ENCODE data around the gene PPP1R9A. TPM values are rescaled to one million over a fixed set of nuclear protein-coding genes. Genes with fewer than 3 reads are reported as not detected.

Gene PPP1R9A
- total RNA-seq, 1 experiment from 2014 or later, result 5.9 TPM

- ATAC-seq (no peak), DNase-seq (no peak)
- CTCF ChIA-PET, result no interaction called here
- H2AFZ ChIP-seq (ENCODE audit: low read length), result peak overlapping the region; percentile 95
- 0 out of 2 replicates have a peak, but pooled peaks cover 8% of the 10 kb centered on the region for H3K79me2 ChIP-seq (ENCODE audit: low read length)
- intact Hi-C loops (cut with micrococcal nuclease), result loop anchor here (2.0 to 10.0 kb wide), 6 partner anchors 64 to 566 kb away; no protein-coding TSS in a partner anchor
- peak overlapping the region; percentile 98 for H3K4me2 ChIP-seq (ENCODE audit: low read length)
- no peak overlapping the region for H3K27ac ChIP-seq (ENCODE audit: low read length)
- no peak for TF ChIP-seq EZH2 (IDR thresholded peaks at IDR 0.05; ENCODE audit: low read length, unreplicated experiment)
- TF ChIP-seq, protein P1, sequence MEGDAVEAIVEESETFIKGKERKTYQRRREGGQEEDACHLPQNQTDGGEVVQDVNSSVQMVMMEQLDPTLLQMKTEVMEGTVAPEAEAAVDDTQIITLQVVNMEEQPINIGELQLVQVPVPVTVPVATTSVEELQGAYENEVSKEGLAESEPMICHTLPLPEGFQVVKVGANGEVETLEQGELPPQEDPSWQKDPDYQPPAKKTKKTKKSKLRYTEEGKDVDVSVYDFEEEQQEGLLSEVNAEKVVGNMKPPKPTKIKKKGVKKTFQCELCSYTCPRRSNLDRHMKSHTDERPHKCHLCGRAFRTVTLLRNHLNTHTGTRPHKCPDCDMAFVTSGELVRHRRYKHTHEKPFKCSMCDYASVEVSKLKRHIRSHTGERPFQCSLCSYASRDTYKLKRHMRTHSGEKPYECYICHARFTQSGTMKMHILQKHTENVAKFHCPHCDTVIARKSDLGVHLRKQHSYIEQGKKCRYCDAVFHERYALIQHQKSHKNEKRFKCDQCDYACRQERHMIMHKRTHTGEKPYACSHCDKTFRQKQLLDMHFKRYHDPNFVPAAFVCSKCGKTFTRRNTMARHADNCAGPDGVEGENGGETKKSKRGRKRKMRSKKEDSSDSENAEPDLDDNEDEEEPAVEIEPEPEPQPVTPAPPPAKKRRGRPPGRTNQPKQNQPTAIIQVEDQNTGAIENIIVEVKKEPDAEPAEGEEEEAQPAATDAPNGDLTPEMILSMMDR (conservative IDR thresholded peaks at IDR 0.05; ENCODE audit: low read depth, low read length), result no peak
- TF ChIP-seq EZH2phosphoT487 (IDR thresholded peaks at IDR 0.05; ENCODE audit: borderline replicate concordance, low read length), result no peak
- POLR2A ChIA-PET (ENCODE audit: unreplicated experiment), result no interaction called here
- H3K27me3 ChIP-seq (ENCODE audit: low read length), result no peaks in the 10 kb centered on the region
- peak overlapping the region; percentile 95 for H3K4me3 ChIP-seq (ENCODE audit: low read length)
- no peaks in the 10 kb centered on the region for H3K9me3 ChIP-seq (ENCODE audit: low read length)
- no peak overlapping the region; the same call in 1 of the 2 replicates for H3K9ac ChIP-seq (ENCODE audit: low read length)
- peaks cover 10% of the 10 kb centered on the region for H3K4me1 ChIP-seq (ENCODE audit: insufficient read depth, low read length)
- no peaks in the 10 kb centered on the region for H3F3A ChIP-seq (ENCODE audit: low read length, unreplicated experiment)
- H3K36me3 ChIP-seq (ENCODE audit: low read depth, low read length), result no peaks in the 10 kb centered on the region
- BruUV-seq (replicated peaks), result no TSS peak
- no peaks in the 10 kb centered on the region for H4K20me1 ChIP-seq (ENCODE audit: low read length)
- H3K9me2 ChIP-seq (replicated peaks; ENCODE audit: low read length), result no peaks in the 10 kb centered on the region
These were observed 1.7 kb downstream of the PPP1R9A start for GRCh38 chr7:94909179-94909466.

DNA sequence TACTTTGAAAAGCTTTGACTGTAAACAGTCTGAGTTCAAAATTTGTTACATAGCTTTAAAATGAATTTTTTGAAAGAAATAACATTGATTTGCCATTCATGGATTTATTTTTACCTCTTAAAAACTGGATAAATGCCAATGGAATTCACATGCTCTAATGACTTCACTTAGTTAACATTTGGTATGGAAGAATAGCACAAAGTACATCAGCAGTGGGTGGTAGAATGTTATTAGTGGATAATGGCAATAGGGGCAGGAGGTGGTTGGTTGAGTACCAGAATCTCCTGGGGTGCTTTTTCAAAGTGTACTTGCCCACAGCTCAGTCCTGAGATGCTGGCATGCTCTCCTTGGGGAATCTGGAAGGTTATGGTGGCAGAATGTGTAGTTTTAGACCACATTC lies 4.7 kb downstream of the PPP1R9A start:
- no TSS peak for BruUV-seq (replicated peaks)
- no peaks in the 10 kb centered on the region for H3K9me3 ChIP-seq (ENCODE audit: low read length)
- H3K9ac ChIP-seq (ENCODE audit: low read length), result no peak overlapping the region
- CTCF ChIA-PET, result no interaction called here
- DNase-seq (no peak), ATAC-seq (no peak)
- H3K27ac ChIP-seq (ENCODE audit: low read length), result no peak overlapping the region
- H3K4me1 ChIP-seq (ENCODE audit: insufficient read depth, low read length), result peaks cover 9% of the 10 kb centered on the region
- no peaks in the 10 kb centered on the region for H3K36me3 ChIP-seq (ENCODE audit: low read depth, low read length)
- H3K4me2 ChIP-seq (ENCODE audit: low read length), result 0 out of 2 replicates have a peak overlapping the region, but pooled peaks have one; percentile 6
- H3K27me3 ChIP-seq (ENCODE audit: low read length), result no peaks in the 10 kb centered on the region
- H3K4me3 ChIP-seq (ENCODE audit: low read length), result no peak overlapping the region
- POLR2A ChIA-PET (ENCODE audit: unreplicated experiment), result interaction anchor here (0.7 kb wide), 1 partner anchor 21 kb away, joined by 6 read pairs; no protein-coding TSS in a partner anchor
- intact Hi-C loops (cut with micrococcal nuclease), result no loop called here
- TF ChIP-seq, protein P1 (conservative IDR thresholded peaks at IDR 0.05; ENCODE audit: low read depth, low read length), result no peak
- TF ChIP-seq EZH2phosphoT487 (IDR thresholded peaks at IDR 0.05; ENCODE audit: borderline replicate concordance, low read length) (no peak), EZH2 (IDR thresholded peaks at IDR 0.05; ENCODE audit: low read length, unreplicated experiment) (no peak)
- no peak overlapping the region for H2AFZ ChIP-seq (ENCODE audit: low read length)
- H3F3A ChIP-seq (ENCODE audit: low read length, unreplicated experiment), result no peaks in the 10 kb centered on the region
- H4K20me1 ChIP-seq (ENCODE audit: low read length), result no peaks in the 10 kb centered on the region
- no peaks in the 10 kb centered on the region for H3K9me2 ChIP-seq (replicated peaks; ENCODE audit: low read length)
- H3K79me2 ChIP-seq (ENCODE audit: low read length), result 0 out of 2 replicates have a peak, but pooled peaks cover 8% of the 10 kb centered on the region

DNA sequence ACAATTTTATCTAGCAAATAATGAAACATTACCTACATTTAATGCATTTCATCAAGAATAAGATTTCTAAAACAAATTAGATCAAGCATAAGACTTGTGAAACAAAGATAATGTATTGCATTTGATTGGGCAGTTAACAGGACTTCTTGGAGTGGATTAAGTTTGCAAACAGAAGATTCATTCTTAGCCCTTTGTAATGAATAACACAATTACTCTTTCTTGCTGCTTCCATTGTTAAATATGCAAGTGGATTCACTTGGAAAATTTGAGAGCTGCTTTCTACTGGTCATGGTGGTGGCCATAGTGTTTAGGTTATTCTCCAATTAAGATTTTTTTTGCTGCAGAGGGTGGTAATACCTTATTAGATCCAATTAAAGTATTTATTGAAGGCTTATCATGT lies 6.0 kb downstream of the PPP1R9A start:
- no peak overlapping the region for H3K27ac ChIP-seq (ENCODE audit: low read length)
- H3K9me3 ChIP-seq (ENCODE audit: low read length), result no peaks in the 10 kb centered on the region
- H2AFZ ChIP-seq (ENCODE audit: low read length), result no peak overlapping the region
- no peaks in the 10 kb centered on the region for H3K36me3 ChIP-seq (ENCODE audit: low read depth, low read length)
- H3K79me2 ChIP-seq (ENCODE audit: low read length), result 0 out of 2 replicates have a peak, but pooled peaks cover 8% of the 10 kb centered on the region
- BruUV-seq (replicated peaks), result no TSS peak
- H3K4me2 ChIP-seq (ENCODE audit: low read length), result no peak overlapping the region
- ChIA-PET POLR2A (ENCODE audit: unreplicated experiment) (no interaction called here), CTCF (no interaction called here)
- H3K9me2 ChIP-seq (replicated peaks; ENCODE audit: low read length), result no peaks in the 10 kb centered on the region
- no peaks in the 10 kb centered on the region for H3K27me3 ChIP-seq (ENCODE audit: low read length)
- no peak overlapping the region for H3K9ac ChIP-seq (ENCODE audit: low read length)
- H3K4me3 ChIP-seq (ENCODE audit: low read length), result no peak overlapping the region
- no peak for TF ChIP-seq EZH2phosphoT487 (IDR thresholded peaks at IDR 0.05; ENCODE audit: borderline replicate concordance, low read length)
- H3K4me1 ChIP-seq (ENCODE audit: insufficient read depth, low read length), result peaks cover 6% of the 10 kb centered on the region; the same call in 1 of the 2 replicates
- no peaks in the 10 kb centered on the region for H3F3A ChIP-seq (ENCODE audit: low read length, unreplicated experiment)
- no peaks in the 10 kb centered on the region for H4K20me1 ChIP-seq (ENCODE audit: low read length)
- intact Hi-C loops (cut with micrococcal nuclease), result no loop called here
- DNase-seq, result no peak
- ATAC-seq, result no peak

Measured in PC-3 (cell line).